GM18511 (cell line): ENCODE results near the gene KCTD15.
"Not testable (repeated sequence)": the region's sequence is repeated elsewhere in the genome, so short reads cannot be mapped to it uniquely, and the experiment has no call there.

Experiments used
- ATAC-seq: cut with Tn5 transposase; IDR thresholded peaks from one replicate; pipeline ENCODE4 v1.9.1; 2021; ENCODE audit warnings: mild to moderate bottlenecking, moderate library complexity; ENCODE audit not compliant: unreplicated experiment

The KCTD15 gene

DNA sequence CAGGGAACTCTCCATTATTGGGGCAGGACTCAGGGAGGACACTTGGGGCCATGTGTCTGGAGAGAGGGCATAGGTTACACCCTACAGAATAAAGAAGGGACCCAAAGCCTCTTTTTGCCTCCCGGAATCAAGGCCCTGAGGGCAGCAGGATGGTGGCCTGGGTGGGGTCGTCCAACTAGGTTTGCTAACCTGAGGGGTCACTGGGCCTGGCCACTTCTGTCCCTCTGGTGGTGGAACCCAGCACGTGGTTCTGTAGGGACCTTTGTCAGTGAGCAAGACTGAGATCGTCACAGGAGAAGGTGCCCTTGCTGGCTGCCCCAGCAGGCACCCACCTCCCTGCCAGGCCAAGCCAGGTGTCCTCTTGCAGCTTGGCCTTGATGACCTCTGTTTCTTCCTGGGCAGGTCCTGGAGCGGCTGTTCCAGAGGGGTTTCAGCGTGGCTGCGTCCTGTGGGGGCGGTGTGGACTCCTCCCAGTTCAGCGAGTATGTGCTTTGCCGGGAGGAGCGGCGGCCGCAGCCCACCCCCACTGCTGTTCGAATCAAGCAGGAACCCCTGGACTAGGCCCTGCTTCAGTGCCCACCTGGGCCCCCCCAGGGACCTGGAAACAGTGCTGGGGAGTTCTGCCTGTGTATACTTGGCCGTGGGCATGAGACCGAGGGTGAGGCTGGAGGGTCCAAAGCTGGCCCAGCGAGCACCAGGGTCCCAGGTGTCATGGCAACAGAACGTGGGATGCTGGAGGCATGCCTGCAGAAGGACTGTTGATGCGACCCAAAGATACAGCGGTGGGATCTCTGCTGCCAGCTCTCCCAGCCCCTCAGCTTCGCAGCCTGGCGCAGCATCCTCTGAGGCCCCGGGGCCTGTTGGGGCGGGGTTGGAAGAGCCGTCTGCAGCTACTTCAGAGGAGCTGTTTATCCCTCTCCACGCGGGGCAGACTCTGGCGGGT, 16.0 kb downstream of the KCTD15 start:
- ATAC-seq, result no peak

DNA sequence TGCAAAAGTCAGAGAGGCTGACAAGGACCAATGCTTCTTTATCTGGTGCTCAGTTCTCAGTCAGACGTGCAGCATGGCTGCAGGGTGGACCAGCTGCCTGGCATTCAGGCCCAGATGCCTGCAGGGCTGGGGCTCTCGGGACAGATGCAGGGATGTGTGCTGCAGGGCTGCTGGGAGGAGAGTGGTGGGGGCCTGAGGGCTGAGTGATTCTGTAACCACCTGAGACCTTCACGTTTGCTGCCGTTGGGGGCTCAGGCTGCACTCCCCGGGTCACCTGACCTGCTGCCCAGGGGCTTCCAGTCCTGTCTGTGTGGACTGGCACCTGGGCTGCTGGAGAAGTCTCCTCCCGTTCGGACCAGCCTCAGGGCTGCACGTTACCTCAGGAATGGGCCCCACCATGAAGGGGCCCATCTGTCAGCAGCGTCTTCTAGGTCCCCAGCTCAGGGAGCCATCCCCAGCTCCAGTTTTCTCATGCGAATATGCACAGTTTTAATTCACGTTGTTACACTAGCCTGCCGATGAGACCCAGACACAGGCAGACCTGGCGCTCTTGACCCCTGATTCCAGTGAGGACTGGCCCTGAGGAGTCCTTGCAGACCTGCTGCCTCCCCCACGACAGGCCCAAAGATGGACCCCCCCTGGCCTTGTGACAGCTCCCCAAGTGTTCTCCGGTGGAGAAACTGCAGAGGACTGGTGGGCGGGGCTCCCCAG, 16.9 kb downstream of the KCTD15 start:
- no peak for ATAC-seq

DNA sequence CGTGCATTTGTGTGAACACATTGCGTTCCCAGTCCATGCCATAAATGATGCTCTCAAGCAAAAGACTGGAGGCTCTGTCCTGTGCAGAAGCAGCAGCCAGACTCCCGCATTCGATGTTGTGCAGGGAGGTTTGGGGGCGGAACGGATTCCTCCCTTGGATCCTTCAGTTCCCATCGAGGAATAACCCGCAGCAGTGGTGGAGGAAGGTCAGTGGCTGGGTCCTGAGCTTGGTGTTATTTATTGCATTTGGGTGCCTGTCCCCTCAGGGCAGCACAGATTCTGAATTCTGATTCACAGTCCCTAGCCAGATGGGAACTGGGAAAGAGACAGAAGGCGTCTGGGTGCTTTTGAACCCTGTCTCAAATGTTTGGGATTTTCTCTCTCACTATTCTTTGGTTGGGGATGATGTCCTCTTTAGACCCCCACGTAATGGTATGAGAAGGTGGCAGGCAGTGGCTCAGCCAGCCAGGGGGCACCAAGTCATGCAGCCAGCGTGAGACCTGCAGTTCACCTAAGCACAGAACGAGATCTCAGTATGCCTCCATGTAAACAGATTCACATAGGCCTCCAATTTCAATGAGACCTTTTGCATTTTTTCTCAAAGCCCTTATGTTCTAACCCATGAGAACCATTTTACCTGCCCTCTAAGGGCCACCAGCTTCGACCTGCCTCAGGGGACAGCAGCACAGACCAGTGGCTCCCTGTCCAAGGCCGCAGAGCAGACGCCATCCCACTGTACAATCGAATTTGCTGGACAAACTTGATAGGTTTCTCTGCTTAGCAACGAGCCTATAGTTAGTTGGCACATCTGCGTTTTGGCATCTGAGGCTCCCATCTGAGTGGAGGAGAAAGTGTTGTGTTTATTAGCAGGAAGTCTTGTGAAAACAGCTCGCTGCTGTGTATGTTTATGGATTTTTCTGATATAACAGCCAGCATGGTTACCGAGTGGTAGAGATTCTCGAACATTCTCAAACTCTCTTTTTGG, 17.8 kb downstream of the KCTD15 start:
- no peak for ATAC-seq

DNA sequence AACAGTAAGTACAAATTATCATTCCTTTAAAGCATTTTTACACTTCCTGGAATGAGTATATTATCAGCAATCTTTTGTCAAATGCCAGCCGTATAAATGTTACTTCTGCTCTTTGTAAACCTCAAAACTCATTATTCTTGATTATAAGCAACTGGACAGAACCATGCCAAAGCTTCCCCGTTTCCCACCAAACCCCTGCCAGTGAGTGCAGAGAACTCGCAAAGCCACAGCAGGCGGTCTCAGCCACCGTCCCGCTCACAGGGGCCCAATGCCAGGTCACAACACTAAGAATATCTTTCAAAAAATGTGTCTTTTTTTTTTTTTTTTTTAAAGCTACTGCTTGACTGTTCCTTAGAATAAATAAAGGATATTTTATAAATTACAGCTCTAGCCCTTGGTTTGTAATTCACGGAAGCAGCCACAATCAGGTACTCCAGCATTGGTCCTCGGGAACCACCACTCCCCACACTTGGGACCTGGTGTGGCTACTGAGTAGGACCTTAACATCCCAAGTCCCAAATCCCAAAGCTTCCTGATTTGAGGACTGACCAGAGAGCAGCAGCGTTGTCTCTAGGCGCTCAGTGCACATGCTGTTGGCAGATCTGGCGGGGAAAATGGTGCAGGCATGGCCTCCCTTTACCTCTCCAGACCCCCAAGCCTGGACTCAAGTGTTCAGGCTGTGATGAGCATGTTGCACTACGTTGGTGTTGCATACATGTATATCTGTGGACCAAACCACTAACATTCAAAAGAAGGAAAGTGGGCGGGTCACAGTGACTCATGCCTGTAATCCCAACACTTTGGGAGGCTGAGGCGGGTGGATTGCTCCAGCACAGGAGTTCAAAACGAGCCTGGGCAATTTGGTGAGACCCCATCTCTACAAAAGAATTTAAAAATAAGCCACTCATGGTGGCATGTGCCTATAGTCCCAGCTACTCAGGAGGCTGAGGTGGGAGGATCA, 19.0 kb downstream of the KCTD15 start:
- ATAC-seq, result no peak

DNA sequence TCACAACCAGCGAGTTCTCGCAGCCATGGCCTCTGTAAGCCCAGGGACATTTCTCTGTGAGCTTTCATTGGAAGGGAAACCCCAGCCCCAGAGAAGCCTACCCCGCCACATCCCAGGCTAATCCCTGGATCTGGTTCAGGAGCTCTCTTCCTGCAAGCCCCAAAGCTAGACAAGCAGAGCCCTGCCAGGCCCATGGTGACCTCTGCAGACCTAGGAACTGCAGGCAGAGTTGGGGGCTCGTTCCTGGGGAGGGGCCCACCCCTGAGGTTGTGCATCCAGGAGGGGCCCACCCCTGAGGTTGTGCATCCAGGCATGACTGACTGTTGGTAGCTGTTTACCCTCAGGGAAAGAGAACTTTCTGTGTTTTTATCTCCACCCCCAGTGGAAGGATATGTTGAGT, 21.7 kb downstream of the KCTD15 start:
- ATAC-seq, result no peak

DNA sequence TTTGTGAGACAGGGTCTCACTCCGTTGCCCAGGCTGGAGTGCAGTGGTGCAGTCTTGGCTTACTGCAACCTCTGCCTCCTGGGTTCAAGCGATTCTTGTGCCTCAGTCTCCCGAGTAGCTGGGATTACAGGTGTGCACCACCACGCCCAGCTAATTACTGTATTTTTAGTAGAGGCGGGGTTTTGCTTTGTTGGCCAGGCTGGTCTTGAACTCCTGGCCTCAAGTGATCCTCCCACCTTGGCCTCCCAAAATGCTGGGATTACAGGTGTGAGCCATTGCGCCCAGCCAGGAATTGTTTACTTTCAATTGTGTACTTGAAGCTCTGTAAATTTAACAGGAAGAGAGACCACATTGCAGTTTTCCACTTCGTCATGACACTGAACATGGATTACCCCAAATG, 22.4 kb downstream of the KCTD15 start:
- ATAC-seq, result not testable (repeated sequence)

DNA sequence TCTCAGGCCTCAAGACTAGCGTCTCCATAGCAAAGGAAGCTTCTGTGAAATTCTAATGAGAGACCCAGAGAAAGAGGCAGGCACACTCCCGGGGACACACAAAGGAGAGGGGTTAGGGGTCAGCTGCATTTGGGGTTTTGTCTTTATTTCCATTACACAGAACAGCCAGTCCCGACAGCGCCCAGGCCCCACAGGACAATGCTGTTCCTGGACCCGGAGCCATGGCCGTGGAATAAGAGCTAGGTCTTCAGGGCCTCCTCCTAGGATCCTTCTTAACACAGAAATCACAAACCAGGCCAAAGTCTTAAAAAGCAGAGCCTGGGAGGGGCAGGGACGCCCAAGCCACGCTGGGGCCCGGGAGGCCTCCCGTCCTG, 22.8 kb downstream of the KCTD15 start:
- ATAC-seq, result no peak

DNA sequence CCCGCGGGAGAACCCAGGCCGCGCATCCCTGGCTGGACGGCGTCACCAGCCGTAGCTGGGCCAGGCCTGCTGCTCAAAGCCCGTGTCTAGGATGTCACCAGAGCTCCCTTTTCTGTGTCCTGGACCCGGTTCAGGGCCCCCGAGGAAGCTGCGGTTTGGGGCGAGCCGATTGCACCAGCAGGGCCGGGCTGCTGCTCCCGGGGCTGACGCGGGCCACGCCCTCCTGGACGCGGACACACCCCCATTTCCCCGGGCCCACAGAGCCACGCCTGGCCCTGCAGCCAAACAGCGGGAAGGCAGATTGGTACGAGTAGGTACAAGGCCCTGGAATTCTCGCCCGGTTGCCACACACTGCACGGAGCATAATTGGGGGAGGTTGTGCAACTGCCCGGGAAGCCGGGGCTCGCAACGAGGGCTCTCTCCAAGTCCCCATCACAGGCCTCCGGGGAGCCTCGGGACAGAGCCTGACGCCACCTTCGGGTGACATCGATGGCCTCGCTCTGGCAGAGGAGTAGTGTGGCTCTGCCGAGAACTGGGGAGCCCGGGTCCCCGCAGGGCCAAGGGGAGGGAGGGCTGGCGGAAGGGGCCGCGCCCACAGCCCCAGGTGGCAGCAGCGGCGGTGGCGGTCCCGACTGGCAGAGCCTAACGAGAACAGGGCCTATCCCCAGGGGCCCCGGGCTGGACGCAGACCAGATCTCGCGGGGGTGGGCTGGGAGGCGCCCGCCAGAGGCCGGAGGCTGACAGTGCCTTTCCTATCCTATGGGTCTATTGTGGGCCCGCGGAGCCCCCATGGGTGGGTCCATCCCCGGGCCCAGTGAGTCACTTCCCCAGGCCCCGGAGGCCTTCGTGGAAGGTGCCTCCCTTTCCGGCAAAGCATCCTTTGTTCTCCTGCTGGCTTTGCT, 23.5 kb downstream of the KCTD15 start:
- ATAC-seq, result peak; percentile 76

DNA sequence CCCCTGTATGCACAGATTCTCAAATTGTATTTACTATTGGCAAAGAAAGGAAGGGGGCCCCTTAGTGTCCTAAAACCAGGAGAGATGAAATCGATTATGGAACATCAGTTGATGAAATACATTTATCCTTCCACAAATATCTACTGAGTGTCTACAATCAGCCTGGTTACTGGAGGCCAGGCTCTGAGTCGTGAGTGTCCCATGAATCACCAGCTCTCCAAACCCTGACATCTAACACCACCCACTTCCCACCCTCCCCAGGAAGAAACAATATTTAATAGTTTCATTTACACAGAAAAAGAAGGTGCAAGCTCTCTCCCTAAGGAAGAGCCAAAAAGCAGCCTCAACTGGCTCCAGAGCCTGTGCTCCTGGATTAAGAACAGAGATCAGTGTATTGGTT, 25.2 kb downstream of the KCTD15 start:
- ATAC-seq, result no peak

DNA sequence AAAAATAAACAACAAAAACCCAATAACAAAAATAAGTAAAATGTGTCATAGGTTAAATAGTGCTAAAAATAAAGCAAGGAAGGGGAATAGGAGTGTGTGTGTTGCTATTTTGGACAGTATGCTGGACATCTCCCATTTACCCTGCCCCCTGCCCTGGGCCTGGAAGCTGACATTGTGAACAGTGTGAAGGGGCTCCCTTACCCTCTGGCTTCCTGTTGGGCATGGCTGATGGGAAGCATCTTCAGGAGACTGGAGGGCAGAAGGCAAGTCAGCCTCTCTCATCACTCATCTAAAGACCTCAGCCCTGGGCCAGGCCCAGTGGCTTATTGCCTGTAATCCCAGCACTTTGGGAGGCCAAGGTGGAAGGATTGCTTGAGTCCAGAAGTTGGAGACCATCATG, 26.7 kb downstream of the KCTD15 start:
- no peak for ATAC-seq

DNA sequence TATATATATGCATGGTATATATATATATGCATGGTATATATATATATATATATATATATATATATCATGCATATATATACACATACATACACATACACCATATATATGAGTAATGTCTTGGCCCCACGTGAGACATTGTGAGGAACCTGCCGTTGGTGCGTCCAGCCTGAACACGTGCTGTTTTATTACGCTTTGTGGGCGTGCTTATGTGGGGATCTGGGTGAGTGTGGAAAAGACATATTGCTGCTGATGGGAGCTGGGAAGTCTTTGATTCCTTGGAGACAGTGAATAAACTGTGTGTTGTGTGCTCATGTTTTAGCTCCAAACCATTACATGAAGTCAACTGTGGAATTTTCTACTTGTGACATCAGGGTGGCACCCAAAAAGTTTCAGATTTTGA, 28.9 kb downstream of the KCTD15 start:
- ATAC-seq, result no peak

DNA sequence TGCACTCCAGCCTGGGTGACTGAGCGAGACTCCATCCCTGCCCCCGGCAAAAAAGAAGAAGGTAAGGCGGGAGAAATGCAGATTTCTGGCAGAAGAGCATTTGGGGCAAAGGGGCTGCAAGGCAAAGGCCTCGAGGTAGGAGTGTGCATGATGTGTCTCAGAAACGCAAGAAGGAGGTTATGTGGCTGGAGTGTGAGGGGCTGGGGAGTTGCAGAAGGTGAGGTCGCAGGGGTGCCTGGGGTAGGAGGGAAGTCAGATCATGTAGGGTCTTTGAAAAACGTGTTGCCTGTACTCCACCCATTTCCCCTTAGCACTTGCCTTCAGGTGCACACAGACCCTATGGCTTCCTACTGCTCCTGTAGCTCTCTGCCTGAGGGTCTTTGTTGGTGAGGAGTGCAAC, 29.9 kb downstream of the KCTD15 start:
- no peak for ATAC-seq

DNA sequence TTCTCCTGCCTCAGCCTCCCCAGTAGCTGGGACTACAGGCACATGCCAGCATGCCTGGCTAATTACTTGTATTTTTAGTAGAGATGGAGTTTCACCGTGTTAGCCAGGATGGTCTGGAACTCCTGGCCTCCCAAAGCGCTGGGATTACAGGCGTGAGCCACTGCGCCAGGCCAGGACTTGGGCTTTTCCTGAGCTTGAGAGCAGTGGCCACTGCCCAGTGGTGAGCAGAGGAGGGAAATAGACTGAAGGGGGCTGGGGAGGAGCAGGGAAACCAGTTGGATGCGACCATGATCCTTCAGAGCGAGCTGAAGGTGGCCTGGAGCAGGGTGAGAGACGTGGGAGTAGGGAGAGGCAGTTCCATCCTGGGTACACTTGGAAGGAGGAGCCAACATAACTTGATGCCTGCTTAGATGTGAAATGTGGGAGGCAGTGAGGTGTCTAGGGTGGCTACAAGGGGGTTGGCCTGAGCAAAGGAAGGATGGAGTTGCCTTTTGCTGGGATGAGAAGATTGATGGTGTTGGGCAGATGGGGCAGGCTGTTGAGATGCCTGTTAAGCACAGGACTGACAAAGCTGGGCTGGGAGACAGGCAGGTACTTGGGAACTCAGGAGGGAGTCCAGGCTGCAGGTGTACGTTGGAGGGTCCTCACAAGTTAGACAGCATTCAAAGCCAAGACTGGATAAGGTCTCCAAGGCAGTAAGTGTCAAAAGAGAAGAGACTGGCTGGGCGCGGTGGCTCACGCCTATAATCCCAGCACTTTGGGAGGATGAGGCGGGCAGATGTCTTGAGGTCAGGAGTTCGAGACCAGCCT, 31.8 kb downstream of the KCTD15 start:
- ATAC-seq, result no peak

DNA sequence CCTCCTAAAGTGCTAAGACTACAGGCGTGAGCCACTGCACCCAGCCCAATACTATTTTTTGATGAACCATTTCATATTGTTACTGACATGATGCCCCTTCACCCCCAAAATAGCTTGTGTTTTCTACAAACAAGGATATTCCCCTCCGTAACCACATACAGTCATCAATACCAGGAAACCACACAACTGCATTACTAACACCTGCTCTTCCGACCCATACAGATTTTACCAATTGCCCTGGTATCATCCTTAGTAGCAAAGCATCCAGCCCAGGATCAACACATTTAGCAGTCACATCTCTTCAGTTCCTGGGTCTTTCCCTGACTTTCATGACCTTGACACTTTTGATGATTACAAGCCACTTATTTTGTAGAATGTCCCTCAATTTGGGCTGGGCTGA, 33.6 kb downstream of the KCTD15 start:
- no peak for ATAC-seq

DNA sequence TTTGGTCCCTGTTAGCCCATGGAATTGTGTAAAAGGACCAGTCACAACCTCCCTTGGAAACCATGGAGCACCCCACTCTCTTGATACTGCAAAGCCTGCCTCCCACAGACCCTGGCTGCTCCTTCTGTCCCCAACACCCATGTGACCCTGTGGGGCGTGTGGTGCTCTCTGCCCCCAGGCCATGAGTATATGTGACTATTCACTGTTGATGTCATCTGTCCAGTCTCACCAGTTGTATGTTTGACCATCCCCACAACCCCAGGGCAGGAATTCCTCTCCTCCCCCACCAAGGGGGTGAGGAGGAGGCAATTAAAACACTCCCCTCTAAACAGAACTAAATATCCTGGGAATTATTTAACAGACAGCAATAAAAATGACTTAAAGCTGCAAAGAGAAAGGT, 35.2 kb downstream of the KCTD15 start:
- no peak for ATAC-seq

DNA sequence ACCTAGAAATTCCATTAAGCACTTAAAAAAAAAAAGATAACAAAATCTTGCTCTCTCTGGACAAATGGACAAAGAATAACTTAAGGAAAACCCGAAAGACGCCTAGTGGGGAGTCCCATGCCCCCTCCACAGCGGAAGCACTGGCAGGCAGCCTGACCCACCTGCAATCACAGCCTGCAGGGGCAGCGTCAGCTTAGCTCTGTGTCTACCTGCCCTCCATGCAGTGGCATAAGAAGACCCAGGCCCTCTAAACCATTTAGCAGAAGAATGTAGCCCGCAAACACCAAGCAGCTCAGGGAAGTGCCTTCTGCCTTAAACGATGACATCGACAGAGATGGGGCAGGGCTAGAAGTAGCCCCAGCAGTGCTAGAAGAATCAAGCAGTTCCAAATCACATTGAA, 36.0 kb downstream of the KCTD15 start:
- no peak for ATAC-seq

DNA sequence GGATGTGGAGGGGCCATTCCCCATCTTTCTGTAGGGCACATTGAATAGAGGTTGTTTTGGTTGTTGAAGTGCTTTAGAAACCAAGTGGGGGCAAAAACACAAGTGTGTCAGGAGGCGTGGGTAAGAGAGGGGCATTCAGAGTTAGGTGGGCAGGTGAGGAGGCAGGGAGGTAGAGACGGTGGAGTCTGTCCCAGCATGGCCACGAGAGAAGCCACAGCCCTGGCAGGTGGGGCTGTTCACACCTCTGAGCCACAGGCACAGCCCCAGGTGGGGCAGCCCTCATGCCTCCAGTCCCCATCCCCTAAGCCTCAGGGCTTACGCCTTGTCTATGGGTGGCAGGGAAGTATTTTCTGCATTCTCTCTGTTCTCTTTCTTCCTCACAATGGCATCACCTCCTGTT, 43.7 kb downstream of the KCTD15 start:
- no peak for ATAC-seq

DNA sequence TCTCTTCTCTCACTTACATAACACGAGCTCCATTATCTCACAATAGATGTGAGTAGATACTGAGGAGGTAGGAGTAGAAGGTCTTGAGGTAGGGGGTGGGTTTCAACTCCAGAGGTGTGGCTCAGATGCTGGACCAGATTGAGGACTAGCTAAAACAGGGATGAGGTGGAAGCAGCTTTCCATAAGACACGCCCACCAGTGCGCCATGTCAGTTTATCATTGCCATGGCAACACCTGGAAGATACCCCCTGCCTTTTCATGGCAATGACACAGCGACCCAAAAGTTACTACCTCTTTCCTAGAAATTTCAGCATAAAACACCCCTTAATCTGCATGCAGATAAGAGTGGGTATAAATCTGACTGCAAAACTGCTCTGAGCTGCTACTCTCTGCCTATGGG, 44.1 kb downstream of the KCTD15 start:
- ATAC-seq, result no peak
